GM12873 (cell line): ENCODE data around the gene EYA4.

Experiments used
- CTCF ChIP-seq: IDR thresholded peaks from 2 replicates; pipeline ENCODE4 v1.5.1; 2012; ENCODE audit warnings: low read depth, mild to moderate bottlenecking, moderate library complexity, low read length, control low read depth; ENCODE audit not compliant: insufficient read depth; ENCODE audit errors: missing control alignments

EYA4 gene

GRCh38 chr6:133542056-133542821 lies 301.1 kb downstream of the EYA4 start:
- no peak for TF ChIP-seq CTCF

- TF ChIP-seq CTCF = no peak
These were observed 303.3 kb downstream of the EYA4 start for GRCh38 chr6:133544419-133544818.

- TF ChIP-seq CTCF = no peak
These were observed 304.9 kb downstream of the EYA4 start for GRCh38 chr6:133546098-133546497.

GRCh38 chr6:133547136-133547535 lies 306.0 kb downstream of the EYA4 start:
- TF ChIP-seq CTCF = no peak

GRCh38 chr6:133548423-133549159 lies 307.4 kb downstream of the EYA4 start:
- no peak for TF ChIP-seq CTCF

- no peak for TF ChIP-seq CTCF
These were observed 308.2 kb downstream of the EYA4 start for GRCh38 chr6:133549371-133549801.

GRCh38 chr6:133550026-133550425 lies 308.9 kb downstream of the EYA4 start:
- TF ChIP-seq CTCF = no peak
